ENCODE measurements around the gene GLT8D2. TPM values are rescaled to one million over a fixed set of nuclear protein-coding genes. Genes with fewer than 3 reads are reported as not detected.
"Not testable (repeated sequence)": the region's sequence is repeated elsewhere in the genome, so short reads cannot be mapped to it uniquely, and the experiment has no call there.

GLT8D2 gene
- total RNA-seq, 1 donor from 2014 or later, result 9.4 TPM

DNA sequence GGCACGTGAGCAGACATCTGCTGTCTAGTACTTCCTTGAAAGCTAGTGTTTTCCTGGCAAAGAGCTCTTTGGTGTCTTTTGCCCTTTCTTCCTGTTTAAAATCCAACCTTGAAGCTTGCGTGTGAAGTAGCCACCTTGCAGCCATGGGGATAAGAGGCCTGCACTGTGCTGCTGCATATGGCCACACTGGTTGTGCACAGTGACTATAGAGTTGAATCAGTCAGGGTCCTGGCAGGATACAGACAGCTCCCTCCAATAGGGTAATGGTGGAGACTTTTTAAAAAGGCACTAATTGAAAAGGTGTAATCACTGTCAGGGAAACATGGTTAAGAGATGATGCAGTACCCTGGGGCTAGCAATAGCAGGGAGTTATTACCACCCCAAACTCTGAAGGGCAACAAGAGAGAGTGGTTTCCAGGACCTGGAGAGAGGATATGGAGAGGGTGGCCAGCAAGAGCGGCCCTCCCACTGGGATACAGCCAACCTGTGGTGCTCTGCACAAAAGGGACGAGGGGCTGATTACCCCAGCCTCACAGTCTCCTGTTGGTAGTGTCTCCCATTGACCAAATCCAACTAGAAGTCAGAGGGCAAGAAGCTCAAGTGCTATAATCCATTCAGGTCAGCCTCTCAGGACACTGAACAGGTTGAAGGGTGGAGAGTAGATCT, 4.8 kb upstream of the GLT8D2 start:
- DNase-seq (ENCODE audit: low spot score in 2 of 2) (no peak), FAIRE-seq (no peak)

DNA sequence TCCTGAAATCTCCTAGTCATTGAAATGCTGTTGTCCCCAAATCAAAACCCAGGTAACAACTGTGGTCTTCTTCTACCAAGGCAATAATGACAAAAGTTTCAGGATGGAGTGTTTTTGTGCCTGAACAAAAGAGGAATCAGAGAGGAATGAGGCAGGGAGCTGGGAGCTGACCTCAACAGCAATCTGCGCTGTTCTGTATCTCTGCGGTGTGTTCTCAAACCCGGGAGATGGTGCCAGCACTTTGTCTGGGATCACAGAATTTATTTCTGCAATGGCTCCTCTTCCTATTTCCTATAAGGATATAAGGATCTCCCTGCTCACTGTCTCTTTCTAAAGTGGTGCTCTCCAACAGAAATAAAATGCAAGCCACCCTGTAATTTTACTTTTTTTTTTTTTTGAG, 449 bp upstream of the GLT8D2 start:
- DNase-seq (ENCODE audit: low spot score in 2 of 2), result no peak
- FAIRE-seq, result no peak

- FAIRE-seq, result no peak
- no peak for DNase-seq (ENCODE audit: low spot score in 2 of 2)
Measured at GRCh38 chr12:104049278-104049902, 597 bp downstream of the GLT8D2 start.

GRCh38 chr12:104048811-104049210, 1.2 kb downstream of the GLT8D2 start:
- DNase-seq (ENCODE audit: low spot score in 2 of 2) (no peak), FAIRE-seq (no peak)

DNA sequence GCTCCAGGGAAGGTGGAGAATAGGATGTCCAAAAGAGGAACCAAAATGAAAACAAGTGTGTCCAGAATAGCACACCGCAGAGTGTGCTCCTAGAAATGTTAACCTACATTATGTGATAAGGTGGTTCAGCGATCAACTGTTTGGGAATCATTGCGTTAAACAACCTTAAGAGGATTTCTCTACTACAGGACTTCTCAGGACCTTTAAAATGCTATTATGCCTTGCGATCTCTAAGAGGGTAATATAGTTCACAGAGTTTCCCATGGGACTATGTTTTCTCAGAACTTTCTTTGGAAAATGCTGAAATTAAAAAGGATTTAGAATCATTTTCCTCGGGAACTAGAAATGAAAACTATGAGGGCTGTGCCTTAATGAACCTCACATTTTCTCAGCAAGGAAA, 1.8 kb downstream of the GLT8D2 start:
- FAIRE-seq, result no peak
- no peak for DNase-seq (ENCODE audit: low spot score in 2 of 2)

DNA sequence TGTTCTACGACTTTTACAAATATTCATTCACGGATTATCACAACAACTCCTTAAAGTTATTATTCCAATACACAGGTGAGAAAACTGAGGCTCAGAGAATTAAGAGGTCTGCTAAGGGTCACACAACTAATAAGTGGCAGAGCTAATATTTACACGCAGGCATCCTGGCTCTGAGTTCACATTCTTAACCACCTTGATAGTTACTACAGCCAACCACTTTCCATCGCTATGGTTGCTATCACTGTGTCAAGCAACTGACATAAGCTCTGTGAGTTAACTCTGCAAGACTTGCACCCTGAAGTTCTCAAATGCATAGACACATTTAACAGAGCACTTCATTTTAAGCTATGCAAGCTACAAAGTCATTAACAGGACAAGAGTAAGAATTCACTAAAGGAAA, 3.7 kb downstream of the GLT8D2 start:
- no peak for FAIRE-seq
- DNase-seq (ENCODE audit: low spot score in 2 of 2), result no peak

DNA sequence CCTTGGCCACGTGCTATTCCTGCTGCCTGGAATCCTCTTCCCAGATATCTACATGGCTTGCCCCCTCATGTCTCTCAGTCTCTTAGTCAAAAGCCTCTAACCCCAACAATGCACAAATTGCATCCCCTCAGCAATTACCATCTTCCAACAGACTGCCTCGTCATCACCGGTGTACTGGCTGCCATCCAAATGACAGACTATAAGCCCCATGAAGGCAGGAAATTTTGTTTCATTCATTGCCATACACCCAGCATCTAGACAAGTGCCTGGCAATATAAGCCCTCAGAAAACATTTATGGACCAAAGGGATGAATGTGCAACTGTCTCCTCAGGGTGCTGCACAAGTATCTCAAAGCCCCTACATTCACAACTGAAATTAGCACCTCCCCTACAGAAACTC, 5.8 kb downstream of the GLT8D2 start:
- DNase-seq (ENCODE audit: low spot score in 2 of 2) (no peak), FAIRE-seq (no peak)

GRCh38 chr12:104042580-104042979, 7.4 kb downstream of the GLT8D2 start:
- FAIRE-seq, result no peak

DNA sequence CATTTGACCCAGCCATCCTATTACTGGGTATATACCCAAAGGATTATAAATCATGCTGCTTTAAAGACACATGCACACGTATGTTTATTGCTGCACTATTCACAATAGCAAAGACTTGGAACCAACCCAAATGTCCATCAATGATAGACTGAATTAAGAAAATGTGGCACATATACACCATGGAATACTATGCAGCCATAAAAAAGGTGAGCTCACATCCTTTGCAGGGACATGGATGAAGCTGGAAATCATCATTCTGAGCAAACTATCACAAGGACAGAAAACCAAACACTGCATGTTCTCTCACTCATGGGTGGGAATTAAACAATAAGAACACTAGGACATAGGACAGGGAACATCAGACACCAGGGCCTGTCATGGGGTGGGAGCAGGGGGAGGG, 10.2 kb downstream of the GLT8D2 start:
- not testable (repeated sequence) for FAIRE-seq; DNase-seq (ENCODE audit: low spot score in 2 of 2)

More at GRCh38 chr12:104042580-104042979, 7.4 kb downstream of the GLT8D2 start:
- DNase-seq (ENCODE audit: low spot score in 2 of 2), result no peak

DNA sequence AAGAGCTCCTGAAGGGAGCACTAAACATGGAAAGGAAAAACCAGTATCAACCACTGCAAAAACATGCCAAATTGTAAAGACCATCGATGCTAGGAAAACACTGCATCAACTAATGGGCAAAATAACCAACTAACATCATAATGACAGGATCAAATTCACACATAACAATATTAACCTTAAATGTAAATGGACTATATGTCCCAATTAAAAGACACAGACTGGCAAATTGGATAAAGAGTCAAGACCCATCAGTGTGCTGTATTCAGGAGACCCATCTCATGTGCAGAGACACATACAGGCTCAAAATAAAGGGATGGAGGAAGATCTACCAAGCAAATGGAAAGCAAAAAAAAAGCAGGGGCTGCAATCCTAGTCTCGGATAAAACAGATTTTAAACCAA, 13.8 kb downstream of the GLT8D2 start:
- FAIRE-seq; DNase-seq (ENCODE audit: low spot score in 2 of 2): not testable (repeated sequence)

- DNase-seq (ENCODE audit: low spot score in 2 of 2); FAIRE-seq: not testable (repeated sequence)
Measured at GRCh38 chr12:104030596-104030995, 19.4 kb downstream of the GLT8D2 start.

DNA sequence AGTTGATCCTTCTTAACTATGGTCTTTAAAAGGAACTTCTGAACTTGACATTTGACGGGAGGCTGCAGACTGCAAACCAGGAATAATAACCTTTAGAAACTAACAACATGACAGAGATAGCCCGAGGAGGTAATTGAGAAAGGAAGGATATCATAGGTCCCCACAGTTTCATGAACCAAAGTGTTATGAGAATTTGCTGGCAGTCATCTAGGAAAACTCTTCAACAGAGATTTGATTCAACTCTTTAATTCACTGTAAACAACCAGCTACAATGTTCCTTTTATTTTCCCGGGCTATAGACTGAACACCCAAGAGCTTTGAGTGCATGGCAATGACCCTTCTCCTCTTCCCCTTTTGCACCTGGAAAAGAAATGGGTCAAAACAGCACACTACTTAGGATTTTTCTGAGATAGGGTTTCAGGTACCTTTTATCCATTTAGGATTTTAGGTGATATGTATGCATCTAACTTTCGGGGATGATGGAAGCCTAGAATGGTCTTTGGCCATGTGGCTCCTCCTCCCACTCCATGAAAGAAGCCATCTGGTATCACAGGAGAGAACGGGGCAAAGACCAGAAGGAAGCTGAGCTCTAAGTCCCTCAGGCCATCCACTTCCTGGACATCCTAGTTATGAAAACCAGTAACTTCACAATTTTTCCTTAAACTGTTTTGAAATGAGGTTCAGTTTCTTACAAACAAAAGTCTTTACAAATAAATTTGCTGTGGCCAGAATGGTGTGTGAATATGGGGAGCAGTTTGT, 23.0 kb downstream of the GLT8D2 start:
- DNase-seq (ENCODE audit: low spot score in 2 of 2) (no peak), FAIRE-seq (no peak)

- DNase-seq (ENCODE audit: low spot score in 2 of 2) (no peak), FAIRE-seq (no peak)
Measured at GRCh38 chr12:104025771-104026170, 24.2 kb downstream of the GLT8D2 start.

- DNase-seq (ENCODE audit: low spot score in 2 of 2), result no peak
- no peak for FAIRE-seq
Measured at GRCh38 chr12:104024348-104024747, 25.6 kb downstream of the GLT8D2 start.

DNA sequence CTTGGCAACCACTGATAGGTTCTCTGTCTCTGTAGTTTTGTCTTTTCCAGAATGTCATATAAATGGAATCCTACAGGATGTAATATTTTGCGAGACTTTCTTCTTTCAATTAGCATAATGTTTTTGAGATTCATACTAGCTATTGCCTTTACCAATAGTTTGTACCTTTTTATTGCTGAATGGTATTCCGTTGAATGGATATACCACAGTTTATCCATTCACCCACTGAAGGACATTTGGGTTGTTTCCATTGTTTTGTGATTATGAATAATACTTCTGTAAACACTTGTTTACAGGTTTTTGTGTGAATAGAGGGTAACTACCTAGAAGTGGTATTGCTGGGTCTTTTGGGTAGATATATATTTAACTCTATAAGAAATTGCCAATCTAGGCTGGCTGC, 26.3 kb downstream of the GLT8D2 start:
- DNase-seq (ENCODE audit: low spot score in 2 of 2), result no peak
- FAIRE-seq, result no peak

DNA sequence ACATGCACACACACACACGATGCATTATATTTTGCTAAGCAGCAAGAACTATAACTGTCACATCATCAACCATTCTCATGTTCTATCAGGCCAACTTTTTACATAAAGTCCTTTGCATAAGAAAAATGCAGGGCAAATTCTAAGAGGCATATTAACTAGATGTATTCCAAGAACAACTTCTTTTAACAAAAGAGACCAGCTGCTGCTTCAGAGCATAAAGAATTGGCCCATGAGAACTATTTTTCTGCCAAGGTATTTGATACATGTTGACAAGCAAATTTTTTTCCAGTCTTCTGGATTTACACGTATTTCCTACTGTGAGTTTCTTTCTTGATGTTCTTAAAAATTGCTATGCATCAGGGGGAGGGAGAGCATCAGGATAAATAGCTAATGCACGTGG, 27.2 kb downstream of the GLT8D2 start:
- DNase-seq (ENCODE audit: low spot score in 2 of 2), result no peak
- FAIRE-seq, result no peak

DNA sequence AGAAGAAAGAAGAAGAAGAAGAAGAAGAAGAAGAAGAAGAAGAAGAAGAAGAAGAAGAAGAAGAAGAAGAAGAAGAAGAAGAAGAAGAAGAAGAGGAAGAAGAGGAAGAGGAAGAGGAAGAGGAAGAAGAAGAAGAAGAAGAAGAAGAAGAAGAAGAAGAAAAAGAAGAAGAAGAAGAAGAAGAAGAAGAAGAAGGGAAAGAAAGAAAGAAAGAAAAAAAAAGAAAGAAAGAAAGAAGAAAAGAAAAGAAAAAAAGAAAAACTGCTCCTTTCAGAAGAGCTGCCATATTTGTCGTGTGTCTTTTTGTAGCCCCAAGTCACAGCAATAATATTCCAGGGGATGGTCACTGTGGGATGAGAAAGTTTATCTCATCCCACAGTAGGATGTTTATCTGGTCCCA, 28.1 kb downstream of the GLT8D2 start:
- not testable (repeated sequence) for DNase-seq (ENCODE audit: low spot score in 2 of 2); FAIRE-seq

GRCh38 chr12:104012331-104012730, 37.7 kb downstream of the GLT8D2 start:
- DNase-seq (ENCODE audit: low spot score in 2 of 2), result no peak
- FAIRE-seq, result no peak

DNA sequence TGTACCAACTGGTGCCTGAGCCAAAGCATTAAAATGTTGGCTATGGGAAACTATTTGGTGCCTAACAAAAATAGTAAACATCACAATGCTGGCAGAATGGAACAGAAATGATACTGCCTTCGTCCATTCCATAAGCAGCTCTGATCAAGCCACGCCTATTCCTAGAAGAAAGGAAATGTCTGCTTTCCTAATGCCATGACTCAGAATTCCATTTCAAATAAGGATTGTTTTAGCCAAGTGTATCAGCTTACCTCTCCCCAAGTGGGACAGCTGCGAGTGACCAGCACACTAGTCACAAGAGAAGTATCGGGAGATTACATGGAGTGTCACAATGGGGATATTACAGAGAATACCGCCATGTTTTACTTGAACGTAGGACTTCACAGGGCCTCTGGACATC, 38.7 kb downstream of the GLT8D2 start:
- FAIRE-seq (no peak), DNase-seq (ENCODE audit: low spot score in 2 of 2) (no peak)

GRCh38 chr12:104010606-104011169, 39.3 kb downstream of the GLT8D2 start:
- FAIRE-seq, result no peak
- no peak for DNase-seq (ENCODE audit: low spot score in 2 of 2)

- FAIRE-seq (no peak), DNase-seq (ENCODE audit: low spot score in 2 of 2) (no peak)
Measured at GRCh38 chr12:104010121-104010520, 39.9 kb downstream of the GLT8D2 start.

Measured in frontal cortex (tissue), 4 donors.